A673 (cell line): Measurements from ENCODE around the gene POMGNT2. TPM values are rescaled to one million over a fixed set of nuclear protein-coding genes. Genes with fewer than 3 reads are reported as not detected.

Experiments used
- BruUV-seq: library from RNA; stranded (reverse); fragments of 400-500 nt; replicated peaks from 2 replicates; lab custom pipeline; 2021; lab: Mats Ljungman, UMichigan
- CTCF ChIA-PET: fragments of 300-600 bp; sonication (Branson Sonifier 250); formaldehyde crosslinking; loops from one replicate; lab custom pipeline; 2022; ENCODE audit warnings: antibody characterized with exemption; lab: Charles Lee
- POLR2A ChIA-PET: fragments of 300-600 bp; sonication (Branson Sonifier 250); formaldehyde crosslinking; loops from one replicate; lab custom pipeline; 2022; ENCODE audit warnings: antibody characterized with exemption; ENCODE audit not compliant: low non-redundant PET; lab: Charles Lee
- DNase-seq: peaks from one replicate; pipeline ENCODE4 v3.0.0-alpha.2; 2015; ENCODE audit warnings: low spot score
- H3K27ac ChIP-seq: fragments of 200-600 bp; sonication (generic); 2 replicates; pipeline ENCODE4 v1.5.1; 2016; ENCODE audit warnings: mixed run types, low read depth, mild to moderate bottlenecking, mixed read lengths, antibody characterized with exemption, low read length; ENCODE audit not compliant: poor library complexity, severe bottlenecking
- H3K27me3 ChIP-seq: fragments of 200-600 bp; sonication (generic); replicated peaks from 2 replicates; pipeline ENCODE4 v1.6.1; 2017; ENCODE audit warnings: mixed run types, low read depth, mild to moderate bottlenecking, mixed read lengths, antibody characterized with exemption, low read length; ENCODE audit not compliant: insufficient read depth, poor library complexity
- H3K36me3 ChIP-seq: fragments of 200-600 bp; sonication (generic); 2 replicates; pipeline ENCODE4 v1.6.1; 2016; ENCODE audit warnings: mixed run types, mild to moderate bottlenecking, mixed read lengths, antibody characterized with exemption, low read length; ENCODE audit not compliant: insufficient read depth, poor library complexity, severe bottlenecking
- H3K4me1 ChIP-seq: fragments of 200-600 bp; sonication (generic); 2 replicates; pipeline ENCODE4 v1.6.1; 2017; ENCODE audit warnings: mixed run types, mild to moderate bottlenecking, mixed read lengths, antibody characterized with exemption, low read length; ENCODE audit not compliant: insufficient read depth, poor library complexity, severe bottlenecking
- H3K4me3 ChIP-seq: fragments of 200-600 bp; sonication (generic); 2 replicates; pipeline ENCODE4 v1.5.1; 2016; ENCODE audit warnings: low read depth, mixed run types, mild to moderate bottlenecking, mixed read lengths, low read length; ENCODE audit not compliant: poor library complexity, severe bottlenecking
- H3K9me3 ChIP-seq: fragments of 200-600 bp; sonication (generic); 2 replicates; pipeline ENCODE4 v1.6.1; 2016; ENCODE audit warnings: mixed run types, low read depth, mild to moderate bottlenecking, mixed read lengths, antibody characterized with exemption, low read length; ENCODE audit not compliant: poor library complexity, severe bottlenecking
- CTCF ChIP-seq: fragments of 300-800, 200-600 bp; sonication (generic); conservative IDR thresholded peaks from 2 replicates; pipeline ENCODE4 v1.5.1; 2017; ENCODE audit warnings: low read depth, mild to moderate bottlenecking, antibody characterized with exemption, low read length, moderate library complexity, mixed read lengths
- EZH2 ChIP-seq: fragments of 200-600 bp; sonication (generic); IDR thresholded peaks from 2 replicates; pipeline ENCODE4 v1.6.1; 2017; ENCODE audit warnings: borderline replicate concordance, low read depth, mild to moderate bottlenecking, mixed read lengths, antibody characterized with exemption, low read length; ENCODE audit not compliant: poor library complexity, severe bottlenecking
- intact Hi-C: fragments of 100-400 bp; cut with micrococcal nuclease; formaldehyde crosslinking; loops from one replicate; pipeline ENCODE4 v1.10.0; 2022; ENCODE audit not compliant: unreplicated experiment
- total RNA-seq: library from RNA; stranded (reverse); gene quantifications from 2 replicates; pipeline ENCODE4 v1.2.3, GENCODE V29; 2021

Gene POMGNT2
- total RNA-seq, 1 experiment from 2014 or later: 6.5 TPM

DNA sequence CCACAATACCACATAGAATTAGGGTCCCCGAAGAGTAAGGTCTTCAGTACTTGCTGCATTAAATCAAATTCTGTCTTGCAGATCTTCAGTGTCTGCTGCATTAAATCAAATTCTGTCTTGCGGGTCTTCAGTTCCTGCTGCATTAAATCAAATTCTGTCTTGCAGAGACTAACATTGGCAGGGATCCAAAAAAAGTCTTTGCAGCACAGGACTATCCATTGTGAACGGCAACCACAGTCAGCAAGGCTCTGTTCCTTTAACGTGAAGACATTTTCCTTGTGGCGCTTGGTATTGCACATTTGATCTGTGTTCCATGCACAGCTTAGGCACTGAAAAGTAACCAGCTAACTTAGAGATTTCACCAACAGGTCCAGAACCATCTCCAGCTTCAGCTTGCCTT, 46.8 kb upstream of the POMGNT2 start:
- ChIA-PET POLR2A (no interaction called here), CTCF (no interaction called here)
- H3K4me1 ChIP-seq: no peaks in the 10 kb centered on the region
- intact Hi-C loops: loop anchor here (10.0 kb wide), 1 partner anchor 352 kb away; no protein-coding TSS in a partner anchor
- BruUV-seq: no TSS peak
- H3K27ac ChIP-seq: no peak overlapping the region
- peak; percentile 44 for DNase-seq
- no peaks in the 10 kb centered on the region for H3K9me3 ChIP-seq
- H3K4me3 ChIP-seq: no peak overlapping the region
- H3K36me3 ChIP-seq: no peaks in the 10 kb centered on the region
- H3K27me3 ChIP-seq: no peaks in the 10 kb centered on the region
- TF ChIP-seq CTCF (no peak), EZH2 (no peak)

DNA sequence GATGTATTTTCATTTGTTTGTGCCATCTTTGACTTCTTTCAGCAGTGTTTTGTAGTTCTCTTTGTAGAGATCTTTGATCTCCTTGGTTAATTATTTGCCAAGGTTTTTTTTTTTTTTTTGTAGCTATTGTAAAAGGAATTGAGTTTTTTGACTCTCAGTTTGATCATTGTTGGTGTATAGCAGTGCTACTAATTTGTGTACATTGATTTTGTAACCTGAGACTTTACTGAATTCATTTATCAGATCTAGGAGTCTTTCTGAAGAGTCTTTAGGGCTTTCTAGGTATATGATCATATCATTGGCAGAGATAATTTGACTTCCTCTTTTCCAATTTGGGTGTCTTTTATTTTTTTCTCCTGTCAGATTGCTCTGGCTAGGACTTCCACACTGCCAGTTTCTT, 42.2 kb upstream of the POMGNT2 start:
- no peaks in the 10 kb centered on the region for H3K4me1 ChIP-seq
- ChIA-PET CTCF (interaction anchor here (0.7 kb wide), 1 partner anchor 15 kb away, joined by 4 read pairs; no protein-coding TSS in a partner anchor), POLR2A (no interaction called here)
- no peak for DNase-seq
- no peaks in the 10 kb centered on the region for H3K27me3 ChIP-seq
- H3K9me3 ChIP-seq: no peaks in the 10 kb centered on the region
- no peak overlapping the region for H3K4me3 ChIP-seq
- BruUV-seq: no TSS peak
- intact Hi-C loops: no loop called here
- TF ChIP-seq CTCF: no peak
- TF ChIP-seq EZH2: no peak
- H3K36me3 ChIP-seq: no peaks in the 10 kb centered on the region
- H3K27ac ChIP-seq: no peak overlapping the region

DNA sequence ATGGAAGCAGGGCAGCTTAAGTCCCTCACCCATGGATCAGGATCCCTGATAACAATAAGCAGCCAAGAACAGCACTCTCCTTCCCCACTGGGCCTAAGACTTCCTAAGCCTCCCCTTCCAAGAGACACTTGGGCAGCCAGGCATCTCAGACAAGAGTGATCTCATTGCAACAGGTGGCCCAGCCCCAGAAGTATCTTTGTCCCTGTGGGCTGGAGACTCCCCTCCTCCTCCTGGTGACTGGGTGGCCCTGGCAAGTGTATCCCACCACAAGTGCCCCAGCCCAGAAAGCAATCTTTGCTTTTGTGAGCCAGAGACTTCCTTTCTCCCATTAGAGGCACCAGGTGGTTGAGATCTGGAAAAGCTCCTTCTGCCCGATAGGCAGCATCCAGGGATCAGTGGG, 40.7 kb upstream of the POMGNT2 start:
- Histone ChIP-seq H3K4me3 (no peak overlapping the region), H3K9me3 (no peaks in the 10 kb centered on the region), H3K4me1 (no peaks in the 10 kb centered on the region), H3K27me3 (no peaks in the 10 kb centered on the region), H3K36me3 (no peaks in the 10 kb centered on the region), H3K27ac (no peak overlapping the region)
- no peak for DNase-seq
- POLR2A ChIA-PET: no interaction called here
- intact Hi-C loops: no loop called here
- CTCF ChIA-PET: no interaction called here
- BruUV-seq: no TSS peak
- TF ChIP-seq EZH2: no peak
- no peak for TF ChIP-seq CTCF
